K562 (cell line): ENCODE results near the gene MALRD1. TPM values are rescaled to one million over a fixed set of nuclear protein-coding genes. Genes with fewer than 3 reads are reported as not detected.

ENCODE experiments used
- ZBTB1 ChIP-seq: sonication (generic); formaldehyde crosslinking; IDR thresholded peaks from 2 replicates; pipeline ENCODE4 v1.8.1; 2023; ENCODE audit warnings: missing genetic modification reagents, low read depth, mild to moderate bottlenecking, borderline replicate concordance
- polyA plus RNA-seq, 8 experiments: library from polyadenylated mRNA; depleted of rRNA in 4 of 8; stranded (reverse) in 5 of 8; unstranded in 3 of 8; fragments of >200 nt; fragmentation: Nextera tagmentation in 2 of 8; fragmentation: Illumina TruSeq in 1 of 8; extraction: Ambion mirVana in 2 of 8; extraction: Trizol in 1 of 8; gene quantifications; 2 replicates each; pipeline versions ENCODE4 v1.2.1 to v1.2.3, GENCODE V29; 2011 to 2014; ENCODE audit warnings: inconsistent platforms in 1 of 8, missing spikeins in 1 of 8
- total RNA-seq, 7 experiments: library from RNA; depleted of rRNA in 6 of 7; stranded (reverse); fragments of >200 nt in 6 of 7; fragmentation: Illumina TruSeq in 2 of 7; extraction: Trizol in 2 of 7; gene quantifications; 2 replicates each; pipeline versions ENCODE4 v1.2.1 to v1.2.3, GENCODE V29; 2011 to 2021; ENCODE audit warnings: low replicate concordance in 1 of 7
- TF ChIP-seq, protein P1 (sequence below), 2 experiments: fragments of 450-650 bp; IDR thresholded peaks; 2 replicates each; pipeline ENCODE4 v1.6.1; 2016; ENCODE audit warnings: mild to moderate bottlenecking in 2 of 2, borderline replicate concordance in 1 of 2, low read depth in 1 of 2, moderate library complexity in 1 of 2
- TF ChIP-seq, protein P2 (sequence below): fragments of 250-450 bp; sonication (Bioruptor Pico); IDR thresholded peaks from 2 replicates; pipeline ENCODE4 v1.8.0; 2021; ENCODE audit warnings: mild to moderate bottlenecking, moderate library complexity
- TF ChIP-seq, protein P3 (sequence below): fragments of 200-600 bp; sonication (generic); IDR thresholded peaks from one replicate; pipeline ENCODE4 v1.6.1; 2012; ENCODE audit warnings: mild to moderate bottlenecking, low read depth, low read length, inconsistent platforms

MALRD1 gene
- total and polyA plus RNA-seq, 9 of the 15 experiments (the other 6 are each of a cell fraction or from before 2014, with no cell fraction given): not detected

DNA sequence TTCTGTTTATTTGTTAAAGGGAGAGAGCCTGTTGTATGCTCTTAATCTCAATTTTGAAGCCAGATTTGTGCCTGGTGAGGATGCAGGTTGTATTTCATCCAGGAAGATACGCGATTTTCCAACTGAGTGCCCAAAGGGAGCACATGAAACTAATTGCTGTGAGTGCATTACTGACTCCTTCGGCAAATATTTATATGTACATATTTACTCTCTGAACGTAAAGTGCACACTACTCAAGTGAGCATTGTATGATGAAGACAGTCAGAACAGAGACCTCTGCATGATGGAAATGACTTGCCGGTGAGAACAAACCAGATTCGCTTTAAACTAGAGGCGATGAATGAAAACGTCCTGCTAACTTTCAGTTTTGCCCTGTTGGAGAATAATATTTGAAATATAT lies 130.1 kb downstream of the MALRD1 start (continued):
- TF ChIP-seq, protein P1, sequence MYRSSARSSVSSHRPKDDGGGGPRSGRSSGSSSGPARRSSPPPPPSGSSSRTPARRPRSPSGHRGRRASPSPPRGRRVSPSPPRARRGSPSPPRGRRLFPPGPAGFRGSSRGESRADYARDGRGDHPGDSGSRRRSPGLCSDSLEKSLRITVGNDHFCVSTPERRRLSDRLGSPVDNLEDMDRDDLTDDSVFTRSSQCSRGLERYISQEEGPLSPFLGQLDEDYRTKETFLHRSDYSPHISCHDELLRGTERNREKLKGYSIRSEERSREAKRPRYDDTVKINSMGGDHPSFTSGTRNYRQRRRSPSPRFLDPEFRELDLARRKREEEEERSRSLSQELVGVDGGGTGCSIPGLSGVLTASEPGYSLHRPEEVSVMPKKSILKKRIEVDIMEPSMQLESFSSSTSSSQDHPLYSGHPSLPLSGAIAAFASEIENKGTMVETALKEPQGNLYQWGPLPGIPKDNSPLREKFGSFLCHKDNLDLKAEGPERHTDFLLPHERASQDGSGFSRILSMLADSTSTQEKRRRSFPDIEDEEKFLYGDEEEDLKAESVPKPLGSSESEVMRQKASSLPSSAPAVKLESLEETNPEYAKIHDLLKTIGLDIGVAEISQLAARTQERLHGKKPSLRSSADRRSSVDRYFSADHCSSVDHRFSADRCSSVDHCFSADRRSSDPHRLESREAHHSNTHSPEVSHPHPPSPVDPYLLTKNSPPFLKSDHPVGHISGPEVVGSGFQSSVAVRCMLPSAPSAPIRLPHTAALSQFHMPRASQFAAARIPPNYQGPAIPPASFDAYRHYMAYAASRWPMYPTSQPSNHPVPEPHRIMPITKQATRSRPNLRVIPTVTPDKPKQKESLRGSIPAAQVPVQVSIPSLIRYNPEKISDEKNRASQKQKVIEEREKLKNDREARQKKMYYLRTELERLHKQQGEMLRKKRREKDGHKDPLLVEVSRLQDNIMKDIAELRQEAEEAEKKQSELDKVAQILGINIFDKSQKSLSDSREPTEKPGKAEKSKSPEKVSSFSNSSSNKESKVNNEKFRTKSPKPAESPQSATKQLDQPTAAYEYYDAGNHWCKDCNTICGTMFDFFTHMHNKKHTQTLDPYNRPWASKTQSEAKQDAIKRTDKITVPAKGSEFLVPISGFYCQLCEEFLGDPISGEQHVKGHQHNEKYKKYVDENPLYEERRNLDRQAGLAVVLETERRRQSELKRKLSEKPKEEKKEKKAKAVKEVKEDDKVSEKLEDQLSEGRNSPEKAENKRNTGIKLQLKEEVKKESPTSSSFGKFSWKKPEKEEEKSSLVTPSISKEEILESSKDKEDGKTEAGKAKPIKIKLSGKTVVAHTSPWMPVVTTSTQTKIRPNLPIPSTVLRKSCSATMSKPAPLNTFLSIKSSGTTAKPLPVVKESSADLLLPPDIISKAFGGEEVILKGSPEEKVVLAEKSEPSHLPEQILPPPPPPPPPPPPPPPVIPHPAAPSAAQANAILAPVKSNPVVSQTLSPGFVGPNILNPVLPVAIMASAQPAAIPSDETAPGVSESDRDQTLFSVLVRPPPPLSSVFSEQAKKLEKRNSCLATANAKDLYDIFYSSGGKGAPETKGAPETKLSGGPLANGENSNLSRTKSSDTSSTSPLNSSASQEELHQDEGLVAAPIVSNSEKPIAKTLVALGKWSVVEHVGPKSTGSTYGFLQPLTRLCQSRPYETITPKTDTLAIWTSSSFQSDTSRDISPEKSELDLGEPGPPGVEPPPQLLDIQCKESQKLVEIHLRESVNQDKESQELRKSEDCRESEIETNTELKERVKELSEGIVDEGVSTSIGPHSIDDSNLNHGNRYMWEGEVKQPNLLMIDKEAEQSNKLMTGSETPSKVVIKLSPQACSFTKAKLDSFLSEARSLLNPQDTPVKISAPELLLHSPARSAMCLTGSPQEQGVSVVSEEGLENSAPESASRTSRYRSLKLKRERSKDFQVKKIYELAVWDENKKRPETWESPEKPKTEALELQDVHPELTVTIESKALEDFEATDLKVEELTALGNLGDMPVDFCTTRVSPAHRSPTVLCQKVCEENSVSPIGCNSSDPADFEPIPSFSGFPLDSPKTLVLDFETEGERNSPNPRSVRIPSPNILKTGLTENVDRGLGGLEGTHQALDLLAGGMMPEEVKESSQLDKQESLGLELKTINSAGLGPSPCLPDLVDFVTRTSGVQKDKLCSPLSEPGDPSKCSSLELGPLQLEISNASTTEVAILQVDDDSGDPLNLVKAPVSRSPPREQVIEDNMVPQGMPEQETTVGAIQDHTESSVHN (IDR thresholded peaks at IDR 0.05; ENCODE audit: borderline replicate concordance in 1 of 2, low read depth in 1 of 2): no peak
- TF ChIP-seq, protein P2, sequence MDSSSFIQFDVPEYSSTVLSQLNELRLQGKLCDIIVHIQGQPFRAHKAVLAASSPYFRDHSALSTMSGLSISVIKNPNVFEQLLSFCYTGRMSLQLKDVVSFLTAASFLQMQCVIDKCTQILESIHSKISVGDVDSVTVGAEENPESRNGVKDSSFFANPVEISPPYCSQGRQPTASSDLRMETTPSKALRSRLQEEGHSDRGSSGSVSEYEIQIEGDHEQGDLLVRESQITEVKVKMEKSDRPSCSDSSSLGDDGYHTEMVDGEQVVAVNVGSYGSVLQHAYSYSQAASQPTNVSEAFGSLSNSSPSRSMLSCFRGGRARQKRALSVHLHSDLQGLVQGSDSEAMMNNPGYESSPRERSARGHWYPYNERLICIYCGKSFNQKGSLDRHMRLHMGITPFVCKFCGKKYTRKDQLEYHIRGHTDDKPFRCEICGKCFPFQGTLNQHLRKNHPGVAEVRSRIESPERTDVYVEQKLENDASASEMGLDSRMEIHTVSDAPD (CRISPR knock-in tag): no peak
- TF ChIP-seq, protein P3, sequence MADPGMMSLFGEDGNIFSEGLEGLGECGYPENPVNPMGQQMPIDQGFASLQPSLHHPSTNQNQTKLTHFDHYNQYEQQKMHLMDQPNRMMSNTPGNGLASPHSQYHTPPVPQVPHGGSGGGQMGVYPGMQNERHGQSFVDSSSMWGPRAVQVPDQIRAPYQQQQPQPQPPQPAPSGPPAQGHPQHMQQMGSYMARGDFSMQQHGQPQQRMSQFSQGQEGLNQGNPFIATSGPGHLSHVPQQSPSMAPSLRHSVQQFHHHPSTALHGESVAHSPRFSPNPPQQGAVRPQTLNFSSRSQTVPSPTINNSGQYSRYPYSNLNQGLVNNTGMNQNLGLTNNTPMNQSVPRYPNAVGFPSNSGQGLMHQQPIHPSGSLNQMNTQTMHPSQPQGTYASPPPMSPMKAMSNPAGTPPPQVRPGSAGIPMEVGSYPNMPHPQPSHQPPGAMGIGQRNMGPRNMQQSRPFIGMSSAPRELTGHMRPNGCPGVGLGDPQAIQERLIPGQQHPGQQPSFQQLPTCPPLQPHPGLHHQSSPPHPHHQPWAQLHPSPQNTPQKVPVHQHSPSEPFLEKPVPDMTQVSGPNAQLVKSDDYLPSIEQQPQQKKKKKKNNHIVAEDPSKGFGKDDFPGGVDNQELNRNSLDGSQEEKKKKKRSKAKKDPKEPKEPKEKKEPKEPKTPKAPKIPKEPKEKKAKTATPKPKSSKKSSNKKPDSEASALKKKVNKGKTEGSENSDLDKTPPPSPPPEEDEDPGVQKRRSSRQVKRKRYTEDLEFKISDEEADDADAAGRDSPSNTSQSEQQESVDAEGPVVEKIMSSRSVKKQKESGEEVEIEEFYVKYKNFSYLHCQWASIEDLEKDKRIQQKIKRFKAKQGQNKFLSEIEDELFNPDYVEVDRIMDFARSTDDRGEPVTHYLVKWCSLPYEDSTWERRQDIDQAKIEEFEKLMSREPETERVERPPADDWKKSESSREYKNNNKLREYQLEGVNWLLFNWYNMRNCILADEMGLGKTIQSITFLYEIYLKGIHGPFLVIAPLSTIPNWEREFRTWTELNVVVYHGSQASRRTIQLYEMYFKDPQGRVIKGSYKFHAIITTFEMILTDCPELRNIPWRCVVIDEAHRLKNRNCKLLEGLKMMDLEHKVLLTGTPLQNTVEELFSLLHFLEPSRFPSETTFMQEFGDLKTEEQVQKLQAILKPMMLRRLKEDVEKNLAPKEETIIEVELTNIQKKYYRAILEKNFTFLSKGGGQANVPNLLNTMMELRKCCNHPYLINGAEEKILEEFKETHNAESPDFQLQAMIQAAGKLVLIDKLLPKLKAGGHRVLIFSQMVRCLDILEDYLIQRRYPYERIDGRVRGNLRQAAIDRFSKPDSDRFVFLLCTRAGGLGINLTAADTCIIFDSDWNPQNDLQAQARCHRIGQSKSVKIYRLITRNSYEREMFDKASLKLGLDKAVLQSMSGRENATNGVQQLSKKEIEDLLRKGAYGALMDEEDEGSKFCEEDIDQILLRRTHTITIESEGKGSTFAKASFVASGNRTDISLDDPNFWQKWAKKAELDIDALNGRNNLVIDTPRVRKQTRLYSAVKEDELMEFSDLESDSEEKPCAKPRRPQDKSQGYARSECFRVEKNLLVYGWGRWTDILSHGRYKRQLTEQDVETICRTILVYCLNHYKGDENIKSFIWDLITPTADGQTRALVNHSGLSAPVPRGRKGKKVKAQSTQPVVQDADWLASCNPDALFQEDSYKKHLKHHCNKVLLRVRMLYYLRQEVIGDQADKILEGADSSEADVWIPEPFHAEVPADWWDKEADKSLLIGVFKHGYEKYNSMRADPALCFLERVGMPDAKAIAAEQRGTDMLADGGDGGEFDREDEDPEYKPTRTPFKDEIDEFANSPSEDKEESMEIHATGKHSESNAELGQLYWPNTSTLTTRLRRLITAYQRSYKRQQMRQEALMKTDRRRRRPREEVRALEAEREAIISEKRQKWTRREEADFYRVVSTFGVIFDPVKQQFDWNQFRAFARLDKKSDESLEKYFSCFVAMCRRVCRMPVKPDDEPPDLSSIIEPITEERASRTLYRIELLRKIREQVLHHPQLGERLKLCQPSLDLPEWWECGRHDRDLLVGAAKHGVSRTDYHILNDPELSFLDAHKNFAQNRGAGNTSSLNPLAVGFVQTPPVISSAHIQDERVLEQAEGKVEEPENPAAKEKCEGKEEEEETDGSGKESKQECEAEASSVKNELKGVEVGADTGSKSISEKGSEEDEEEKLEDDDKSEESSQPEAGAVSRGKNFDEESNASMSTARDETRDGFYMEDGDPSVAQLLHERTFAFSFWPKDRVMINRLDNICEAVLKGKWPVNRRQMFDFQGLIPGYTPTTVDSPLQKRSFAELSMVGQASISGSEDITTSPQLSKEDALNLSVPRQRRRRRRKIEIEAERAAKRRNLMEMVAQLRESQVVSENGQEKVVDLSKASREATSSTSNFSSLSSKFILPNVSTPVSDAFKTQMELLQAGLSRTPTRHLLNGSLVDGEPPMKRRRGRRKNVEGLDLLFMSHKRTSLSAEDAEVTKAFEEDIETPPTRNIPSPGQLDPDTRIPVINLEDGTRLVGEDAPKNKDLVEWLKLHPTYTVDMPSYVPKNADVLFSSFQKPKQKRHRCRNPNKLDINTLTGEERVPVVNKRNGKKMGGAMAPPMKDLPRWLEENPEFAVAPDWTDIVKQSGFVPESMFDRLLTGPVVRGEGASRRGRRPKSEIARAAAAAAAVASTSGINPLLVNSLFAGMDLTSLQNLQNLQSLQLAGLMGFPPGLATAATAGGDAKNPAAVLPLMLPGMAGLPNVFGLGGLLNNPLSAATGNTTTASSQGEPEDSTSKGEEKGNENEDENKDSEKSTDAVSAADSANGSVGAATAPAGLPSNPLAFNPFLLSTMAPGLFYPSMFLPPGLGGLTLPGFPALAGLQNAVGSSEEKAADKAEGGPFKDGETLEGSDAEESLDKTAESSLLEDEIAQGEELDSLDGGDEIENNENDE: no peak
- TF ChIP-seq ZBTB1 (CRISPR knock-in tag): no peak
